Endothelial cell of umbilical vein (primary cell): Measurements from ENCODE around the gene KAZN.

Source experiments
- CTCF ChIP-seq, 2 donors: IDR thresholded peaks; 1 replicate in 1 of 2; 2 replicates in 1 of 2; pipeline ENCODE4 v1.5.1; 2011; ENCODE audit warnings: low read length in 2 of 2, mild to moderate bottlenecking in 2 of 2, moderate library complexity in 2 of 2, control low read depth in 1 of 2, inconsistent platforms in 1 of 2, low read depth in 1 of 2; ENCODE audit not compliant: insufficient read depth in 1 of 2; ENCODE audit errors: extremely low read depth in 1 of 2
- EZH2 ChIP-seq: IDR thresholded peaks from 2 replicates; pipeline ENCODE4 v1.6.1; 2012; ENCODE audit warnings: borderline replicate concordance, low read depth, mild to moderate bottlenecking, moderate library complexity, low read length, inconsistent platforms; ENCODE audit not compliant: severe bottlenecking
- GATA2 ChIP-seq: IDR thresholded peaks from 2 replicates; pipeline ENCODE4 v1.7.0; 2011; ENCODE audit warnings: low read depth, mild to moderate bottlenecking, moderate library complexity, mixed read lengths, low read length; ENCODE audit not compliant: insufficient read length, insufficient read depth
- JUN ChIP-seq: IDR thresholded peaks from 2 replicates; pipeline ENCODE4 v1.6.1; 2011; ENCODE audit warnings: borderline replicate concordance, low read depth; ENCODE audit not compliant: insufficient read length, insufficient read depth
- POLR2A ChIP-seq: IDR thresholded peaks from 2 replicates; pipeline ENCODE4 v1.6.1; 2012; ENCODE audit warnings: low read depth, mild to moderate bottlenecking, control low read depth, low read length

- no peak for TF ChIP-seq EZH2
- TF ChIP-seq POLR2A, result no peak
- no peak for TF ChIP-seq CTCF (IDR thresholded peaks at IDR 0.05; ENCODE audit: extremely low read depth in 1 of 2, insufficient read depth in 1 of 2, low read depth in 1 of 2, low read length in 2 of 2)
- TF ChIP-seq GATA2, result no peak
- TF ChIP-seq JUN, result no peak
Measured at GRCh38 chr1:15148475-15148874, 550.0 kb downstream of the KAZN start.
